ENCODE results near the gene RPGR. TPM values are rescaled to one million over a fixed set of nuclear protein-coding genes. Genes with fewer than 3 reads are reported as not detected.
A peak's percentile ranks its signal among the peaks of the same experiment; 100 is the strongest.

Gene RPGR
- total RNA-seq, 2 experiments from 2014 or later = 5.3 to 5.9 TPM

DNA sequence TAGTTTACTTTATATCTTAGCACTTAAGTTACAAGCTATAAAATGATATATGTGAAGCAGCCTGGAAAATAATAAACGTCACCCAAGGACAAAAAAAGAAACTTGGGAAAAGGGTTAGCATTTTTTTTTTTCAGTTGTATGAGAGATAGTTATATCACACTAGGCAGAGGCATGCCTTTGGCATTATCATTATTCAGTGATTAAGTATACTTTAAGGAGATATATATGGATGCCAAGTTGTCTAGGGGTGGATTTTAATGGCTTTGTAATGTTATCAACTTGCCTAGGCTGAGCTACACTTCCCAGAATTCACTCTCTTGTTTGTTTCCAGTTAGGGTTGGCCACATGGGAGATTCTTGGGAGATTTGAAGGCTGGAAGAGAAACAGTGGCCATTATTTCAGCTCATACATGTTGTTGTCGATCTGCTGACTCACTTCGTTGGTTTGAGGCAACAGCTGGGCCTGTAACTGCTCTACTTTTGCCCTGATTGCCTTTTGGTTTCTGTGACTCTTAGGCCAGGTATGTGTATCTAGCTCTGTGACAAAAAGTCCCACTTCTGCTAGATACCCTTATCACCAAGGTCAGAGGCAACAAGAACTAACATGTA is 95.1 kb downstream of the RPGR start:
- no peaks in the 10 kb centered on the region for H3K36me3 Mint-ChIP-seq (ENCODE audit: low read depth)
- H3K9me3 Mint-ChIP-seq = no peaks in the 10 kb centered on the region
- ChIA-PET POLR2A (no interaction called here), CTCF (interaction anchor here (0.6 to 1.6 kb wide), 4 partner anchors 13 to 143 kb away, joined by 3 read pairs; no protein-coding TSS in a partner anchor)
- no peak overlapping the region for H3K27ac Mint-ChIP-seq
- H3K4me1 Mint-ChIP-seq = no peaks in the 10 kb centered on the region
- no peak overlapping the region for H3K4me3 Mint-ChIP-seq
- no peak for DNase-seq
- H3K27me3 Mint-ChIP-seq = peaks cover 3% of the 10 kb centered on the region

DNA sequence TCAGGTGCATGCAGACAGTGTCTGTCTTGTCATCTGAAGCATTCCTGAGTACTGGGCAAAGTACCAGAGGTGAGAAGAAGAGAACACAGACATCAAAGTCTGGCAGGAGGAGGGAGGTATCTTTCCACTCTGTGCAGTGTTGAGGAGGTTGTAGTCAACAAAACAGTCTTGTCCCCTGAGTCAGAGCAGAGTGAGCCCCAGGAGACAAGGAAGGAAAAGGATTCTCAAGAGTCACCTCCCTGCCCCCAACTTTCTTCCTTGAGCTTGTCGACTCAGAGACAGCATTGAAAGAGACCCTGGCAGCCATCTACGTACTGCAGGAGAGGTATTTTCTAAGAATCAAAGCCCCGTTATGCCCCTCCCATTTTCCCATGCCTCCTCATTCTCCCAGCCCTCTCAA is 102.2 kb downstream of the RPGR start:
- ChIA-PET POLR2A (no interaction called here), CTCF (no interaction called here)
- H3K27ac Mint-ChIP-seq = no peak overlapping the region
- peaks cover 36% of the 10 kb centered on the region for H3K27me3 Mint-ChIP-seq
- peaks cover 2% of the 10 kb centered on the region for H3K4me1 Mint-ChIP-seq
- H3K36me3 Mint-ChIP-seq (ENCODE audit: low read depth) = no peaks in the 10 kb centered on the region
- H3K4me3 Mint-ChIP-seq = no peak overlapping the region
- H3K9me3 Mint-ChIP-seq = no peaks in the 10 kb centered on the region
- no peak for DNase-seq

DNA sequence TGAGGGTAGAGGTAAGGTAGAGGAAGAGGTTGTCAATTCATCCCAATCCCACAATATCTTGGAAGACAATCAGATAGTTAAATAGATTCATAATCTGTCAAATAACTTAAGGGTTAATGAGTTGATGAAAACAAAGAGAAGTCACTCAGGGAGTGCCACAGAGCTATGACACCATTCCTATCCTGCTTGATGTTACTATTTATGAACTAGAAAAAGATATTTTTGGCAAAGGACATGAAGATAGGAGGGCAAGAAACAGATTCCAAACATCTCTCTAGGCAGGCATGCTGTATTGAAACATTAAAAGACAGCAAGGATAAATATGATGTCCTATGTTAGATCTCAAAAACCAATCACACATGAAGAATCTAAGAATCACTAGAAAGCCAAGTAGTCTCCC is 103.1 kb downstream of the RPGR start:
- CTCF ChIA-PET = no interaction called here
- H3K4me3 Mint-ChIP-seq = no peak overlapping the region

DNA sequence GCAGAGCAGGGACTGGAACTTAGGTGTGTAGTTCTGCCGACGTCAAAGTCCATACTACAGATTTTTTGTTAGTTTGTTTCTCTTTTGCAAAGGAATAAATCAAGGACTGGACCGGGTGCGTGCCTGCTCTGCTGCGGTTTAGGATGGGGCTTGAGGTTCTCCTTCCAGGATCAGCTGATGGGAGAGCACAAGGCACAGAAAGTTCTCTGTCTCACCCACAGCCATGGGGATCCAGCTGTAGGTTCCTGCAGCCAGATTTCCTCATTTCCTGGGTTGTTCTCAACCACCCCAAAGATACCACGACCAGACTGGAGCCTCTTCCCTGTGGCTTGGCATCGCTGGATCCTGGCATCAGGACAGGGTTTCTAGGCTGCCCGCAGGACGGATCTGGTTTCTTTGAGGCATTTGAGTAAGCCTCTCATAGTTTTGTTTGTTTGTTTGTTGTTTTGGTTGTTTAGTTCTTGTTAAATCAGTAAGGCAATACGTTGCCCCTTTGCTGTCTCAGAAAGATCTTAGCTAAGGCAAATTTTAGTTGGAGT is 105.8 kb downstream of the RPGR start:
- peaks cover 55% of the 10 kb centered on the region for H3K27me3 Mint-ChIP-seq
- no peak overlapping the region for H3K27ac Mint-ChIP-seq
- no peak for DNase-seq
- no peak overlapping the region for H3K4me3 Mint-ChIP-seq
- ChIA-PET POLR2A (no interaction called here), CTCF (no interaction called here)
- no peaks in the 10 kb centered on the region for H3K9me3 Mint-ChIP-seq
- no peaks in the 10 kb centered on the region for H3K36me3 Mint-ChIP-seq (ENCODE audit: low read depth)
- H3K4me1 Mint-ChIP-seq = peaks cover 2% of the 10 kb centered on the region

More for the DNA sequence above, 103.1 kb downstream of the RPGR start:
- Mint-ChIP-seq H3K27ac (no peak overlapping the region), H3K9me3 (no peaks in the 10 kb centered on the region), H3K27me3 (peaks cover 43% of the 10 kb centered on the region), H3K4me1 (peaks cover 2% of the 10 kb centered on the region), H3K36me3 (ENCODE audit: low read depth) (no peaks in the 10 kb centered on the region)
- POLR2A ChIA-PET = no interaction called here
- no peak for DNase-seq

DNA sequence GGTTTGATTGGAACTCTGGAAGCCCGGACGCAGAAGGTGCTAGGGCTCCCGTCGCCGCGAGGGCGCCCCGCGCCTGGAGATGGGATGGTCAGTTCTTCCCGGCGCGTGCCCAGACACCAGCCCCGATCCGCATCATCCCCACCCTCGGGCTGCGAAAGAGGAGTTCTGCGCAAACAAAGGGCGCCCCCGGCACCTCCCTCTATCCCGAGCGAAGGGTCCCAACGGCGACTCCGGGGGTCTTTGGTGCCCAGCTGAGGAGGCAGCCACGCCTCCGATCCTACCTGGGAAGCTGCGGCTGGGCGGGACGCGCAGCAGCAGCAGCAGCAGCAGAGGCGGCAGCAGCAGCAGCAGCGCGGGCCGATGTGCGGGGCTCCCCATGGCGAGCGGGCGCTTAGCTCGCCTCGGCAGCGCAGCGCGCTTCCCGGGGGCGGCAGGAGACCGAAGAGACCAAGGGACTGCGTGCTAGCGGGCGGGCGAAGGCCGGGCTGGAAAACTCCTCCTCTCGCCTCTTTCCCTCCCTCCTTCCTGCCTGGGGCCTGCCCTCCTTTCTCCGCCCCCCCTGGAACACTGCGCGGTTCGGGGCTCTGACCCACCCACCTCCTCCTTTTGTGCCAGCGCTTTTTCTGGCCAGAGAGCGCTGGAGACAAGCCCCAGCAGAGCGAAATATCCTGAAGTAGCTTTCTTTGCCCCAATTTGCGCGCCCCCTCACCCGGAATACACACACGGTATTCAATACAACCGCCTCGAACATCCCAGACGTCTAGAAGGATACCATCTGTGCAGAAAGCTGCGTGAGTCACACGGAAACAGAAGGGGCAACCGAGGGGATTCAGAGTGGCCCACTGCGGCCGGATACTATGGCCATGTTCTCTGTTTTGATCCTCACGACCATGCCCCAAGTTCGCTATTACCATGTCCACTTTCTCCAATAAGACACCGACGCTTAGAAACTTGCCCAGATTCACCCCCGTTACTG is 106.6 kb downstream of the RPGR start, which contains the start of gene SRPX:
TSS of gene SRPX (minus strand) at position 457 of the 976 bp plus-strand sequence. CDS start at position 378, 79 bp downstream.
- POLR2A ChIA-PET = no interaction called here
- Mint-ChIP-seq H3K27ac (no peak within 1 kb of the TSS), H3K9me3 (no peaks in the 10 kb centered on the region), H3K4me1 (peaks cover 2% of the 10 kb centered on the region), H3K4me3 (peak within 1 kb of the TSS; percentile 16), H3K27me3 (peaks cover 55% of the 10 kb centered on the region), H3K36me3 (ENCODE audit: low read depth) (no peaks in the 10 kb centered on the region)
- DNase-seq = no peak
- CTCF ChIA-PET = no interaction called here

DNA sequence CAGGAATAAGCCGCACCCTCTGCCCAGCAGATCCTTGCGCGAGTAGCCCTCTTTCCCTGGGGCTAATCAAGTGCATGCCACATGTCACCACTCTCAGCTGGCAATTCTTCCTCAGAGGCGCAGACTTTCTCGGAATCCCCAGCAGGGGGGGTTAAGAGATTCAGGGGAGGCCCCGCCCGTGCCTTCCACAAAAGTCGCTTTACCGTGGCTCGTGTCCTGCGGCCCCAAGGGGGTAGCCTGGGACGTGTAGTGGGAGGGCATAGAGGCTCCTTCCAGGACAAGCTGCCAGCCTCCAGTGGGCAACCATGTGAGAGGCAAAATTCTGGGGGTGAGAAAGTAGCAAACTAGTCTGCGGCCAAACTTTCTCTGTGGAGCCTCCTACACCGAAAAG is 107.3 kb downstream of the RPGR start:
- Mint-ChIP-seq H3K27ac (no peak overlapping the region), H3K27me3 (peaks cover 51% of the 10 kb centered on the region), H3K4me1 (peaks cover 2% of the 10 kb centered on the region), H3K9me3 (no peaks in the 10 kb centered on the region), H3K4me3 (no peak overlapping the region), H3K36me3 (ENCODE audit: low read depth) (no peaks in the 10 kb centered on the region)
- DNase-seq = peak; percentile 28
- ChIA-PET POLR2A (no interaction called here), CTCF (no interaction called here)

Other genes starting within 250 kb of the RPGR start
- gene SRPX, start 106.6 kb downstream of the RPGR start, total RNA-seq = under 1 TPM; 0.20 to 0.21 TPM
- gene OTC, start 25.1 kb upstream of the RPGR start, total RNA-seq = not detected
- gene TSPAN7, start 234.0 kb upstream of the RPGR start, total RNA-seq = under 1 TPM; 0.12 to 0.21 TPM

All from activated CD4-positive, alpha-beta T cell treated with anti-CD3 and anti-CD28 coated beads, Interleukin-2, amount 10 ng/mL, durations not matched to agents 7 days and 5 days (primary cell).